ENCODE results near the gene PPP1R13B. TPM values are rescaled to one million over a fixed set of nuclear protein-coding genes. Genes with fewer than 3 reads are reported as not detected.

Gene PPP1R13B
- total RNA-seq, 4 donors from 2014 or later: 10.7 to 48.3 (median 23.3) TPM

- peak overlapping the region in 2 of 4 donors; percentile 6 to 66 for H3K27ac ChIP-seq
- H3K36me3 ChIP-seq: no peaks in the 10 kb centered on the region
- 28 to 38% methylated on average over 29 to 52 of the region's 53 CpGs for WGBS, 2 donors
- peaks cover 0 to 17% (median 5%) of the 10 kb centered on the region in 4 donors for H3K4me1 ChIP-seq
- TF ChIP-seq CTCF (IDR thresholded peaks at IDR 0.05) (no peak), POLR2A (IDR thresholded peaks at IDR 0.05) (no peak), EP300 (IDR thresholded peaks at IDR 0.05) (no peak)
- H3K9me3 ChIP-seq: no peaks in the 10 kb centered on the region
- peak overlapping the region in 3 of 4 donors; percentile 2 to 43 (median 42) for H3K4me3 ChIP-seq
- no peaks in the 10 kb centered on the region for H3K27me3 ChIP-seq
- no peak for DNase-seq (ENCODE audit: low spot score in 2 of 2)
Observed at GRCh38 chr14:103871596-103872480, 24.5 kb upstream of the PPP1R13B start.

- no peak overlapping the region for H3K4me3 ChIP-seq
- 92 to 94% methylated on average over 8 of the region's 8 CpGs for WGBS, 2 donors
- H3K27me3 ChIP-seq: no peaks in the 10 kb centered on the region
- no peak overlapping the region for H3K27ac ChIP-seq
- peaks cover 0 to 17% (median 5%) of the 10 kb centered on the region in 4 donors for H3K4me1 ChIP-seq
- DNase-seq (ENCODE audit: low spot score in 2 of 2): no peak
- H3K36me3 ChIP-seq: no peaks in the 10 kb centered on the region
- TF ChIP-seq POLR2A (IDR thresholded peaks at IDR 0.05) (no peak), EP300 (IDR thresholded peaks at IDR 0.05) (no peak), CTCF (IDR thresholded peaks at IDR 0.05) (no peak)
- no peaks in the 10 kb centered on the region for H3K9me3 ChIP-seq
Observed at GRCh38 chr14:103870891-103871595, 23.7 kb upstream of the PPP1R13B start.

- no peak overlapping the region for H3K27ac ChIP-seq
- no peaks in the 10 kb centered on the region for H3K9me3 ChIP-seq
- peaks cover 0 to 17% (median 5%) of the 10 kb centered on the region in 4 donors for H3K4me1 ChIP-seq
- no peaks in the 10 kb centered on the region for H3K36me3 ChIP-seq
- no peak for DNase-seq (ENCODE audit: low spot score in 2 of 2)
- no peaks in the 10 kb centered on the region for H3K27me3 ChIP-seq
- 91 to 96% methylated on average over 8 to 9 of the region's 9 CpGs for WGBS, 2 donors
- no peak overlapping the region for H3K4me3 ChIP-seq
- TF ChIP-seq EP300 (IDR thresholded peaks at IDR 0.05) (no peak), POLR2A (IDR thresholded peaks at IDR 0.05) (no peak), CTCF (IDR thresholded peaks at IDR 0.05) (no peak)
Observed at GRCh38 chr14:103870144-103870876, 22.9 kb upstream of the PPP1R13B start.

DNA sequence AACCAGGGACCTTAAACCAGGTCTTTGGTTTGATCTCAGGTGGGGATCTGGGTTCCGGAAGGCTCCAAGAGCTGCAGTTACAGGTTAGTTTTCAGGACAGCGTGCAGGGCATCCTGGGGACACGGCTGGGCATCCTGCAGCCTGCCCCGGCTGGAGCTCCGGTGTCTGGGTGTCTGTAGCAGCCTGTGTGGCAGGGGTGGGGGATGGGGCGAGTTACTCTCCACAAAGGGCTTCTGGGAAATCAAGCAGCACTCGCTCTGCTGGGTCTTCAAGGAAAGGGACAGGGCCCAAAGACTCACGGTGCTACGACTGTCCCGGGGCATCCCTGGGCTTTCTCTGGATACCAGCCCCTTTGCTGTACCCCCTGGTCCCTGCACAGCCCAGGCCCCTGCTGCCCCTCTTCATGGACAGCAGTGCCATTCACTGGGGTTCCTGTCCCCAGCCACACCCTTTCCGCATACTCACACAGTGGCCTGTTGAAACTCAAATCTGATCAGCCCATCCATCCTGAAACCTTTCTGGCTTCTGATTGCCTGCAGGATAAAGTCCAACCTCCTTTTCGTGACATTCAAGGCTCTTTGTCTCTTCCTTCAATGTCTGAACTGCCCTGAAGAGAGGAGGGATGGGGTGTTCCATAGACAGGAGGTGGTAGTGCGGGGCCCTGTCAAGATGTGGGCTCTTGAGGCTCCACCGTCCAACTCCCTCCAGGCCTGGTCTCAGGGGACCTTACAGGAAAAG, 22.2 kb upstream of the PPP1R13B start:
- TF ChIP-seq CTCF (IDR thresholded peaks at IDR 0.05) (no peak), EP300 (IDR thresholded peaks at IDR 0.05) (no peak), POLR2A (IDR thresholded peaks at IDR 0.05) (no peak)
- DNase-seq (ENCODE audit: low spot score in 2 of 2): no peak
- H3K9me3 ChIP-seq: no peaks in the 10 kb centered on the region
- no peaks in the 10 kb centered on the region for H3K27me3 ChIP-seq
- WGBS, 2 donors: 81 to 84% methylated on average over 12 to 14 of the region's 14 CpGs
- no peak overlapping the region for H3K4me3 ChIP-seq
- H3K36me3 ChIP-seq: no peaks in the 10 kb centered on the region
- H3K27ac ChIP-seq: no peak overlapping the region
- H3K4me1 ChIP-seq: peaks cover 0 to 17% (median 5%) of the 10 kb centered on the region in 4 donors
